A673 (cell line): Measurements from ENCODE around the gene UBE2D3.

ENCODE experiments used
- CTCF ChIP-seq: fragments of 300-800, 200-600 bp; sonication (generic); conservative IDR thresholded peaks from 2 replicates; pipeline ENCODE4 v1.5.1; 2017; ENCODE audit warnings: low read depth, mild to moderate bottlenecking, antibody characterized with exemption, low read length, moderate library complexity, mixed read lengths
- EZH2 ChIP-seq: fragments of 200-600 bp; sonication (generic); IDR thresholded peaks from 2 replicates; pipeline ENCODE4 v1.6.1; 2017; ENCODE audit warnings: borderline replicate concordance, low read depth, mild to moderate bottlenecking, mixed read lengths, antibody characterized with exemption, low read length; ENCODE audit not compliant: poor library complexity, severe bottlenecking

GRCh38 chr4:102869569-102870197 is 42.3 kb upstream of the UBE2D3 start:
- TF ChIP-seq CTCF: no peak
- no peak for TF ChIP-seq EZH2
